HG03135 (cell line): ENCODE results near the gene SGMS1.

Source experiments
- ATAC-seq: cut with Tn5 transposase; IDR thresholded peaks from one replicate; pipeline ENCODE4 v1.9.1; 2021; ENCODE audit warnings: mild to moderate bottlenecking, moderate library complexity; ENCODE audit not compliant: unreplicated experiment

Gene SGMS1

DNA sequence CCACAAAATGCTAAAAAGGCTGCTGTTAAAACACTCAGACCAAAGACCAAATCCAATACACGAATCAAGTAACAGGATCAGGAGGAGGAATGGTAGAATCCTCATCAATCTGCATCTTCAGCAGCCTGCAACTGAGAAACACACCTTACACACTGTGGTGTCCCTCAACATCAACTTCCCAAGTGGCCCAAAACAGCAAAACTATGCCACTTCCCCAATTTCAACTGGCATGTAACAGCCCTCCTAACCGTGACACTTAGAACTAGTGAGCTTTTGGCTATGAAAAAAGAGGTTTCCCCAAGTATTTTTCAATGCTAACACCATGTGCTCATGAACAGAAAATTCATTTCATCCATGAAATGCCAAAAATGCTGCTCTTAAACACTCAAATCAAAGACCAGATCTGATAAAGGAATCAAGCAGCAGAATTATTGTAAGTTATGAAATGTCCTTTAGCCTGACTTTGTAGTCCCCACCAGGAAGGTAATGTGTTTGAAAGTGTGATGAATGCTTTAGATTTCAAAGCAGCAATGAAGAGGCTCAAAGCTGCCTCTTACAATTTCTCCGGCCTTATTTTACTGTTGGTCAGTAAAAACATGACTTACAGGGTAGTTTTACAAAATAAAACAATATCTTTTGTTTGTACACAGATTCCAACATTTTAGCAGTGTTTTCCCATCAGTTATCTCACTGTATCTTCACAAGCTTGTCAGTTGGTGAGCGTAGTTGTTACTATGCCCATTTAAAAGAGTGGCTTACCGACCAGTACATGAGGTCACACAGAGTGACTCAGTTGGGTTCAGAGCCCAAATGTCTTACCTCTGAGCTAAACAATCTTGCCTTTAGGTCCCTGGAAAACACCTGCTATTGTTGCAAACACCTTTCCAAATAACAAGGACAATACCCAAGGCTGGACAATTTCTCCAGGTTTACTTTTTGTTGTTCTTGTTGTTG, 306.8 kb downstream of the SGMS1 start:
- ATAC-seq = no peak

DNA sequence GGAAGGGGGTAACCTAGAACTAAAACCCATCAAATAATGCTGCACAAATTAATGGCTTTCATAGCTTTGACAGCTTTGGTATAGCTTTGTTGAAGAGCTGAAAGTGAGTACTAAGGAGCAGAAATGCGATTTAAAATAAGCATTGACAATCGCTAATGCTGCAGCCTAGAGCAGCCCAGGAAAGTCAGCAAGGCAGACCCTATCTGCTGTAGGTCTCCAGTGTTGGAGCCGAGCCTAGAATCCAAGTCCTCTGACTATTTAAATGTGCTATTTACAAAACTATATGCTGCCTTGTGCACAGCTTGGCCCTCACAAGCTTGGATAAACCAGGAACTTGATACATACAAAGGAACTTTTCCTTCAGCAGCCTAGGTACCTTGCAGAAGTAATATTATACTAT, 307.6 kb downstream of the SGMS1 start:
- ATAC-seq = no peak

DNA sequence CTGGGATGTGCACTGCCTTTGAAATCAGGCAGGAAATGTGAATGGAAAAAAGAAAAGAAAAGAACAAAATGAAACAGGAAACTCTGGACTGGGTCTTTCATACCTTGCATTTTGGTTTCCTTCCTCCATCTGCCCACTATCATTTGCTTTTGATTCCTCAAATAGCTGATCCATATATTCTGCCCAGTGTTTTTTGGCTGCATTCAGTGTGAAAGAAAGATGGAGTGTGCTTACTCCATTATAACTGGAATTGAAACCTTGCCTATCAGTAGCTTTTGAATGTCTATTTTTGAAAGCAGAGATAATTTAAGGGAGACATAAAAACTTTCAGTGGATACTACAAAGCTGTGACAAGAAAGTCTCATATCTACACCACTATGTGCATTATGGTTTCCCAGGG, 308.3 kb downstream of the SGMS1 start:
- no peak for ATAC-seq

DNA sequence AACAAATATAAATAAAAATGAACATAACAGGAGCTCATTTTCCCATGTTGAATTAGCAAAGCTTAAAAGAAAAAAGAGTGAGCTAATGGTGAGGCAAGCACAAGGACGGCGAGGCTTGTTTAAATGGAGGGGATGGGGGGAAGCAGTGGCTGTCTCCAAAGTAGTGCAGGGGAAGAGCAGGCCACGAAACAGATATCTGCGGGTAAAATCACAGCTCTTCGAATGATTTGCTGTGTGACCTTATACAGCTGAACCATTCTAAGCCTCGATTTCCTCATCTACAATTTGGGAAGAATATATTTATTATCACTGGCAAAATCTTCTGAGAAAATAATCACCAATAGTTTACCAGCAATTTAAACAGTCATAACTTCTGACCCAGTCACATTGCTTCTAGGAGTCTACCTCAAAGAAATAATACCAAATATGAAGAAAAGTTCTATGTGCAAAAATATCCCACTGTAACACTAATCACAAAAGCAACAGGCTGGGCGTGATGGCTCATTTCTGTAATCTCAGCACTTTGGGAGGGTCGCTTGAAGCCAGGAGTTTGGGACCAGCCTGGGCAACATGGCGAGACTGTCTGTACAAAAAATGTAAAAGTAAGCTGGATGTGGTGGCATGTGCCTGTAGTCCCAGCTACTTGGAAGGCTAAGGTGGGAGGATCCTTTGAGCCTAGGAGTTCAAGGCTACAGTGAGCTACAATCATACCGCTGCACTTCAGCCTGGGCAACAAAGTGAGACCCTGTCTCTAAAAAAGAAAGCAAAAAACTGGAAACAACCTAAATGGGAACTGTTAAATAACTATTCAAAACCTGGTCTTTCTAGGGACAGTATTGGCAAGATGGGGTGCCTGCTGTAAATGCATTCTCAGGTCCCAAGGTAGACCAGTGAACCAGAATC, 309.3 kb downstream of the SGMS1 start:
- ATAC-seq = no peak

DNA sequence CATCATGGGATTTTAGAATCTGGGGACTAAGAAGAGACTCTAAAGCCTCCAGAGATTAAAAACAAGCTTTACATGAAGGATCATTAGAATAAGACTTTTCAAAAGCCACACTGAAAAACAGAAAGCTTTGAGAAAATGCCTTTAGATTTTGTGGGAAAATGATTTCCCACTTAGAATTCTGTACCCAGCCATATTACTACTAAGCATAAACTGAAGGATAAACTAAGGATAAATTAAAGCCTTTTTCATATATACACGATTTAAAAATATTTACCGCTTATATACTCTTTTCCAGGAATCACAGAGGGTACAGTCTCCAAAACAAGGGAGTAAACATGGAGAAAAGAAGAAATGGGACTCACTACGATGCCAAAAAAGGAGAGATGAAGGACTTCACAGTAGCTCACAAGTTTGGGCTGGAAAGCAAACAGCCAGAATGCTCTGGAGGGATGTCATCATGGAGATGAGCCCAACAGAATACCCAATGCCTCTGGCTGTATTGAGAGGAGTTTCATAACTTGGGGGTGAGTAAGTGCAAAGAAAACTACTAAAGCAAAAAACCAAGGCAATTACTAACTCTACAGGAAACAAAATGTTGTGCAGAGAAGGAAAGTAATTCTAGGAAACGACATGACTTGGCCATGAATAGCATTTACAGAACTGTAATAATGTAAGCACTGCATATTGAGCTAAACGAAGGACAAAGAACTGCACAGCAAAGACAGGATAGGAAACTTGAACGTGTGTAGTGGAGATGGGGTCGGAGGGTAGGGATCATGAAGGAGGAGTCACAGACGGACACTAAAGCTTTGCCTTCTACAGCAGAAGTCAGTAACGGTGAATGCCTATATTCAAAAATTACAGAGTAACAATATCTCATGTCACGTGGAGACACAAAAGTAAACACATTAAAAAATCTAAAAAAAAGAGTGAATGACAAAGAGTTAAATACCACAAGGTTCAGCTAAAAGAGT, 311.0 kb downstream of the SGMS1 start:
- ATAC-seq = no peak

DNA sequence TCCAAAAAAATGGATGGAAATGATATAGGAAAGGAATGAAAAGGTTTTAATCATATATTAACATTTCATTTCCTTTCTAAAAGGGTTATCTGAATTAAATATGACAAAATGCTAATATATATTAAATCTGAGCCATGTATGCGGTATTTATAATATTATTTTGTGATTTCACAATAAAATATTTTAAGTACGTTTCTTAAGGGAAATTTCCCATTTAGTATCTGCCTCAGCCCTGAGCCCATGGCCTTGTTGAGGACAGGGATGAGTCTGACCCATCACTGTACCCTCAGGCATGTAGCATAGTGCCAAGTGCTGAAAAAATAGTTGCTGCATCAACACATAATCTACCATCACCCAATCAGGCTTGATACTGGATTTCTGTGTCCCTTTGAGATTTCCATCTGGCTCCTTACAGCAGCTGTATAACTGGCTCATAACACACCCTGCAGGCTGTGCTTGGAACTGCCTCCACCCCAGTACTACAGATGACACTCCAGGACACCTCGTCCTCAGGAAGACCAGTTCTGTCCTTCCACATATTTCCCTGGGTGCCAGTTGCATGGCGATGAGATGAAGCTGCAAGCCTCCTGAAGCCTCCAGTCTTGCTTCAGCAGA, 313.1 kb downstream of the SGMS1 start:
- no peak for ATAC-seq

DNA sequence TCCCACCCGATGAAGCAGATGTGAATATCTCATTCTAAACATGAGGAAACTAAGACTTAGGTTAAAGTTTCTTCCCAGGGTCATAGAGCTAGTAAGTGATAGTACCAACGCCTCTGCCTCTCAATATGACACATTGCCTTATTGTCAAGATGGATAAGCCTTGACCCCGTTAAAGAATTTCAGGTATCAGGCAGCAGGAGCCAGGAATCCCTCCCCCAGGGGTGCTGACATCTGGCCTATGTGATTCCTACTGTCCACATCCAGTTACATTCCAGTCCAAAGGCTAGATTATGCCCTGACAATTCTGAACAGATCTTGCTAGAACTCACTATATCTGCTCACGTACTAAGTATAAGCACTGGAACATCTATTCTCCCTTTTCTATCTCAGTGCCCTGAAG, 314.4 kb downstream of the SGMS1 start:
- ATAC-seq = no peak

DNA sequence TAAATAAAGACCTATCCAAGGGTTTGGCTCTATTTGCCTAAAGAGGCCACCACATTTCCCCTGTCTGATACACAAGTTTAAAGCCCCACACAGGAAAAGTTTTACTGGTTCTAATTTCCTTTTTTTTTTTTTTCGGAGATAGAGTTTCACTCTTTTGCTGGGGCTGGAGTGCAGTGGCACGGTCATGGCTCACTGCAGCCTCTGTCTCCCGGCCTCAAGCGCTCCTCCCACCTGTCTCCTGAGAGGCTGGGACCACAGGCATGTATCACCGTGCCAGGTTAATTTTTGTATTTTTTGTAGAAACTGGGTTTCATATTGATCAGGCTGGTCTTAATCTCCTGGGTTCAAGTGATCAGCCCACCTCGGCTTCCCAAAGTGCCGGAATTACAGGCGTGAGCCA, 319.1 kb downstream of the SGMS1 start:
- ATAC-seq = no peak

DNA sequence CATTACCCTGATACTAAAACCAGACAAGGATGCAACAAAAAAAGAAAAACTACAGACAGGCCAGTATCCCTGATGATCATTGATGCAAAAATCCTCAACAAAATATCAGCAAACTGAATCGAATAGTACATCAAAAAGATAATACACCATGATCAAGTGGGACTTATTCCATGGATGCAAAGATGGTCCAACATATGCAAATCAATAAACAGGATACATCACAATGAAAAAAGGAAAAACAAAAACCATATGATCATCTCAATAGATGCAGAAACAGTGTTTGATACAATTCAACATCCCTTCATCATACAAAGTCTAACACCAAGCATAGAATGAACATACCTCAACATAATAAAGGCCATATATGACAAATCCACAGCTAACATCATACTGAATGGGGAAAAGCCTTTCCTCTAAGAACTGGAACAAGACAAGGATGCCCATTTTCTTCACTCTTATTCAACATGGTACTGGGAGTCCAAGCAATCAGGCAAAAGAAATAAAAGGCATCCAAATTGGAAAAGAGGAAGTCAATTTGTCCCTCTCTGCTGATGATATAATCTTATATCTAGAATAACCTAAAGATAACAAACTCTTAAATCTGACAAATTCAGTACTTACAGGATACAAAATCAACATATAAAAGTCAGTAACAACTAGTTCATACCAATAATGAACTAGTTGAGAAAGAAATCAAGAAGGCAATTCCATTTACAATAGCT, 323.6 kb downstream of the SGMS1 start:
- no peak for ATAC-seq

DNA sequence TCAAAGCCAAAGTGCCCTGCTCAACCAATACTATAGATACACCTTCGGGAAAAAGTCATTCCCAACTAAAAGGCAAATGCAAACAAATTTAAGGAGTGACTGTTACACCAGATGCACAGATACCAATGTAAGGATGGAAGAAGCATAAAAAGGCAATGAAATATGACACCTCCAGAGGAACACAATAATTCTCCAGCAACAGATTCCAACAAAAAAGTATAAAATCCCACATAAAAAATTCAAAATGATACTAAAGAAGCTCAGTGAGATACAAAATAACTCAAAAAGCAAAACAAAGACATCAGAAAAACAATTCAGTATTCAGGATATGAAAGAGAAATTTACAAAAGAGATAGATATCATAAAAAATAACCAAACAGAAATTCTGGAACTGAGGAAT, 328.4 kb downstream of the SGMS1 start:
- no peak for ATAC-seq

DNA sequence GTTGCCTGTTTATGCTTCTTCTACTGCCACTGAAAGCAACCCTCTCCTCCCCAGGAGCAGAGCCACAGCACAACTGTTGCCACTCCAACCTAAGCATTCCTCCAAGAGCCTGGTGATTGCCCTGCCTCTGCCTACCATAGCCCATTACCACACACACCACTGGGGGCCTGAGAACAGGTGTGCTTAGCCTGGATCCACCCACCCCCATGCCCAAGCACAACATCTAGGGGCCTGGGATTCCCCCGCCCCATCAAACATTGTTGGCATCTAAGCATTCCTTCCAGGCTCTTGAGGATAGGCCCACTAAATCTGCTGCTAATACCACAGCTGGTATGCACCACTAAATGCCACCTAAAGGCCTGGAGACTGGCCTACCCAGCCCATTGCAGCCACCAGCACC, 329.2 kb downstream of the SGMS1 start:
- no peak for ATAC-seq

DNA sequence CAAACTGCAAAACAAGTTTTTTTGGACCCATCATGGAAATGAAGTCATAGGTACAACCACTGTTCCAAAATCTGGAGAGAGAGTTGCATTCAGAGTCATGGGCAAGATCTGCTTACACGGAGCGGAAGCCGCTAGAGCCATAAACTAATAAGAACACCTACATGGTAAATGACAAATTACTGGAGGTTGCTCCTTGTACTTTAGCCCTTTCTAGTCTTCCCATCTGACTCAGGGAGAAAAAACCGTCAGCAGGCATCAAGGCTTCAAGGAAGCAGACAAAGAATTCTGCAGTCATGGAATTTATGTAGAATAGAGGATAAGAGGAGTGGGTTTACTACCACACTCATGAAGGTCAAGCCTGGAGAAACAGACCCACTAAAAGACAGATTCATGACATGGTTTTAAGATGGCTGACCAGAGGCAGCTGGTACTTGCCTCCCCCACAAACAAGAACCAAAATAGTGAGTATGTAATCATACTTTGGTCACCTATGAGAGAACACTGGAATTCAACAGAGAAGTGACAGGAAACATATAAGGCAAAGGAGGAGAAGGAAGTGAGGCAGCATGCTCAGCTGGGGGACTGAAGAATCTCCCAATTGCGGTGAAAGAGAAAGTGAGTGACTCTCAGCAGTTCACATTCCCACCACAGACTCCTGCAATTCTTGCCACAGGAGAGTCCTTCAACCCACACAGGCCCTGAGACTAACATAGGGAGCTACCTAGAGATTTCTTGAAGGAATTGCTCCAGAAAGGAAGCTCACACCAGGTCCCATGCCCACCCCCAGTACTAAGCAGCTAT, 330.0 kb downstream of the SGMS1 start:
- no peak for ATAC-seq

DNA sequence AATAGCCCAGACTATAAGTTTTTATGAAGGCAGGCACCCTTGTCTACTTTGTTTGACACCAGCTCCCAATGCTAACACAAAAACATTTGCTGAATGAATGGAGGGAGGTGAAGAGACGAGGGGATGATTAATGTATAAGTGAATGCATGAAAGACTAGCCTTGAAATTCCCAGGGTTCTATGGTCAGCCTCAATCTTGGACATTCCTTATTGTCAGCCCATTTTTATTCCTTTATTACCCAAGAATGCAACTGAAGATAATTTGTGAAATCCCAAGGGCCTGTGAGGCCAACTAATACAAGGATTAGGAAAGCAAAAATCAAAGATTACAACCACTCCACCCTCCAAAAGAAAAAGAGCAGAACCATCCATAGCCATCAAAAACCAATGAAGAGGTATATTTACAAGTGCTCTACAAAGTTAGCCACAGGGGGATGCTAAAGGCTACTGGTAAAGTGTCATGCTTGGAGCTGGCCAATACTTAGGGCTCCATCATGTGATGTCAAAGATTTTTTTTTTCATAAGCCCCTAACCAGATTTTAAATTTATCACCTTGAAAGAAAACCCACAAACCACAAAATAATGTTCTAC, 332.4 kb downstream of the SGMS1 start:
- no peak for ATAC-seq

DNA sequence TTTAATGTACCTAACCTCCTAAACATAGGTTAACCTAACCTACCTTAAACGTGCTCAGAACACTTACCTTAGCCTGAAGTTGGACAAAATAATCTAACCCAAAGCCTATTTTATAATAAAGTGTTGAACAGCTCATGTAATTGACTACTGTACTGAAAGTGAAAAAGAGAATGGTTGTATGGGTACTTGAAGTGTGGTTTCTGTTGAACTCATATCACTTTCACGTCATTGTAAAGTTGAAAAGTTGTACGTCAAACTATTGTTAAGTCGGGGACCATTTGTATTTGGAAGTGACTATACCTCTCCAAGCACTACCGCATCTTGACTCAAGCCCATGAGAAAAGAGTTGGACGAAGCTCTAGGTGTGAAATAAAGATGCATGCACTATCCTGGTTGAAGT, 334.6 kb downstream of the SGMS1 start:
- no peak for ATAC-seq

DNA sequence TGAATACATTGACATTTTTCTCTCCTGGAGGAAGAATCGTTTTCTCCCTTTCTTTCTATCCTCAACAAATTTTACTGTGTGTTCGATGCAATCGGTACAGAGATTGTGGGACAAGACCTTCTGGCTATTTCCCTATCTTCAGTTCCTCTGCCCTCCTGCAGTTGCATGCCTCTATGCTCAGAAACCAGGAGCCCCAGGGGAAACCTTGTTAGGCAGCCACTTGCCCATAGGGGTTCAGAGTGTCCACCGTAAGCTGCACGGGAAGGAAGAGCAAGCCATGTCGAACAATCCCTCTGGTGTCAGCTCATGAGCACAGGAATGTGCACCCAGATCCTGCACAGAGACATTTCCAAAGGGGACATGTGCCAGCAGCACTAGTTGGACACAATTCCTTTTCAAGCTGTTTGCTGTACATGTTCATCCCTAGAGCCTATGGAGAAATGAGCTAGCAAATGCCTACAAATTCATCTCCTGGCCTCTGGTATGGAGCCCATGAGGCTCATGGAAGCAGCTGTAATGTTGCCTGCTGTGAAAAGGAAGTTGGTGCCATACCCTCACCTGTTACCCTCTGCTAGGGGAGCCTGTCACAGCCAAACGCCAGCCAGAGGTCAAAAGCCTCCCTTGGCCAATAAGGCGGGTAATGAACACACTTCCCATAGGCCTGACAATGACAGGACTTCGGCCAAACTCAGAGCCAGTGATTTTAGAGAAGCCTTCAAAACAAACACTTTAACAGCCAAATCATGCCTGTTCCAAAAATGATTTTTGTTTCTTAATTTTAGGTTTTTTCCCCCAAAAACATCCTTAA, 336.6 kb downstream of the SGMS1 start:
- ATAC-seq = no peak

DNA sequence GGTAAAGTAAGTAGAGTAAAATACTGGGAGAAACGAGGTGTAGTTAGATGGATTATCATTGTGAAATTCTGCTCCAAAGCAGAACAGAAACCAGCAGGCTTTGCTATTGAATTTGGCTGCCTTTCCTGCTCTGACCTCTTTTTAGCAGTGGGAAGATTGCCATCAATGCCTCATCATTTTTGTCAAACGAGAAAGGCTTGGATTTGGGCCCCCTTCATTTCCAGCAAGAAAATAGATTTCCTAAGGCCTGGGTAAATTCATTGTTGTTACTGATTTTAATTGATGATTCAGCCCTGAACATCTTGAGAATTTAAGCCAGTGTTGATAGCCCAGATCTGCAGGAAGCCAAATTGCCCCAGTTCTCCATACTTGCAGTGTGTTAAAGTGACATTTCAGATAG, 337.2 kb downstream of the SGMS1 start:
- ATAC-seq = no peak

DNA sequence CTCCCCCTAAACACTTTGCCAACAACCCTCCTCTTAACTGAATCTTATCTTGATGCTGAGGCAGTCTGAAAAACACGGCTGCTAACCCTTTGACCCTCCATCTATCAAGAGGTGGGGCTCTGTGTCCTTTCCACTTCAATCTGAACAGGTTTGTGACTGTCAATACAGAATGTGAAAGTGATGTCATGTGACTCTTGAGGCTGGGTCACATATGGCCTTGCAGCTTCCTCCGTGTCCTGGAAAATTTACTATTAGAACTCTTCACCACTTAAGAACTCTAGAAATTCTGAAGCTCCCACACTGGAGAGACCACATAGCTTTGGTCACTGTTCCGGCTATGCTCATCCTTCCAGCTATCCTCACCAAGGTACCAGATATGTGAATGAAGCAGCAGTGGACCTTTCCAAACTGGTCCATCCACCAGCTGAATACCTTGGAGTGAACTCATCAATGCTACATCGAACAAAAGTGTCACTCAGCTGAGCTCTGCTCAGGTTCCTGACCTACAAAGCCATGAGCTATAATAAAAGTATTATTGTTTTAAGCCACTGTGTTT, 341.7 kb downstream of the SGMS1 start:
- no peak for ATAC-seq
